ENCODE measurements around the gene DHRS13. TPM values are rescaled to one million over a fixed set of nuclear protein-coding genes. Genes with fewer than 3 reads are reported as not detected.

The DHRS13 gene
- total and polyA plus RNA-seq, 4 donors = 5.0 to 91.6 (median 11.0) TPM

GRCh38 chr17:28856028-28856574 lies 46.8 kb downstream of the DHRS13 start:
- TF ChIP-seq NR2F2 (IDR thresholded peaks at IDR 0.05) (no peak), SP1 (IDR thresholded peaks at IDR 0.05) (no peak), TAF1 (conservative IDR thresholded peaks at IDR 0.05) (no peak), FOXA2 (IDR thresholded peaks at IDR 0.05) (no peak), HNF4A (conservative IDR thresholded peaks at IDR 0.05) (no peak), RXRA (IDR thresholded peaks at IDR 0.05) (no peak), EGR1 (IDR thresholded peaks at IDR 0.05; ENCODE audit: low read depth in 2 of 2) (no peak), RAD21 (IDR thresholded peaks at IDR 0.05) (no peak), ZBTB33 (IDR thresholded peaks at IDR 0.05) (no peak), GABPA (IDR thresholded peaks at IDR 0.05 in 1 of 2, conservative IDR thresholded peaks at IDR 0.05 in 1 of 2) (no peak), CTCF (IDR thresholded peaks at IDR 0.05; ENCODE audit: low read depth, low read length, missing input control) (no peak), ATF3 (IDR thresholded peaks at IDR 0.05) (no peak), HNF4G (IDR thresholded peaks at IDR 0.05) (no peak), JUND (IDR thresholded peaks at IDR 0.05) (no peak), FOXA1 (IDR thresholded peaks at IDR 0.05) (no peak)
- TF ChIP-seq, protein P1, sequence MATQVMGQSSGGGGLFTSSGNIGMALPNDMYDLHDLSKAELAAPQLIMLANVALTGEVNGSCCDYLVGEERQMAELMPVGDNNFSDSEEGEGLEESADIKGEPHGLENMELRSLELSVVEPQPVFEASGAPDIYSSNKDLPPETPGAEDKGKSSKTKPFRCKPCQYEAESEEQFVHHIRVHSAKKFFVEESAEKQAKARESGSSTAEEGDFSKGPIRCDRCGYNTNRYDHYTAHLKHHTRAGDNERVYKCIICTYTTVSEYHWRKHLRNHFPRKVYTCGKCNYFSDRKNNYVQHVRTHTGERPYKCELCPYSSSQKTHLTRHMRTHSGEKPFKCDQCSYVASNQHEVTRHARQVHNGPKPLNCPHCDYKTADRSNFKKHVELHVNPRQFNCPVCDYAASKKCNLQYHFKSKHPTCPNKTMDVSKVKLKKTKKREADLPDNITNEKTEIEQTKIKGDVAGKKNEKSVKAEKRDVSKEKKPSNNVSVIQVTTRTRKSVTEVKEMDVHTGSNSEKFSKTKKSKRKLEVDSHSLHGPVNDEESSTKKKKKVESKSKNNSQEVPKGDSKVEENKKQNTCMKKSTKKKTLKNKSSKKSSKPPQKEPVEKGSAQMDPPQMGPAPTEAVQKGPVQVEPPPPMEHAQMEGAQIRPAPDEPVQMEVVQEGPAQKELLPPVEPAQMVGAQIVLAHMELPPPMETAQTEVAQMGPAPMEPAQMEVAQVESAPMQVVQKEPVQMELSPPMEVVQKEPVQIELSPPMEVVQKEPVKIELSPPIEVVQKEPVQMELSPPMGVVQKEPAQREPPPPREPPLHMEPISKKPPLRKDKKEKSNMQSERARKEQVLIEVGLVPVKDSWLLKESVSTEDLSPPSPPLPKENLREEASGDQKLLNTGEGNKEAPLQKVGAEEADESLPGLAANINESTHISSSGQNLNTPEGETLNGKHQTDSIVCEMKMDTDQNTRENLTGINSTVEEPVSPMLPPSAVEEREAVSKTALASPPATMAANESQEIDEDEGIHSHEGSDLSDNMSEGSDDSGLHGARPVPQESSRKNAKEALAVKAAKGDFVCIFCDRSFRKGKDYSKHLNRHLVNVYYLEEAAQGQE (IDR thresholded peaks at IDR 0.05) = no peak
- H3K9me3 ChIP-seq (ENCODE audit: control insufficient read depth in 4 of 4, low read length in 3 of 4) = no peaks in the 10 kb centered on the region
- WGBS = 92% methylated on average over 5 of the region's 5 CpGs
- H3K9ac ChIP-seq (ENCODE audit: low read depth in 1 of 2, low read length in 2 of 2) = no peak overlapping the region
- DNase-seq (ENCODE audit: low spot score) = no peak
- no peak overlapping the region for H3K27ac ChIP-seq (ENCODE audit: low read depth in 1 of 2, low read length in 2 of 2)
- H3K4me3 ChIP-seq (ENCODE audit: low read depth in 1 of 3, low read length in 3 of 3) = no peak overlapping the region
- H3K27me3 ChIP-seq (ENCODE audit: control insufficient read depth in 4 of 4, insufficient read depth in 4 of 4, low read length in 3 of 4) = no peaks in the 10 kb centered on the region
- H3K36me3 ChIP-seq (ENCODE audit: control insufficient read depth in 4 of 4, insufficient read depth in 3 of 4, low read depth in 1 of 4, low read length in 3 of 4) = peaks cover 4 to 28% (median 21%) of the 10 kb centered on the region in 4 donors
- H3K4me1 ChIP-seq (ENCODE audit: control insufficient read depth in 4 of 4, insufficient read depth in 4 of 4, low read length in 3 of 4) = peaks cover 1 to 18% (median 11%) of the 10 kb centered on the region in 4 donors

DNA sequence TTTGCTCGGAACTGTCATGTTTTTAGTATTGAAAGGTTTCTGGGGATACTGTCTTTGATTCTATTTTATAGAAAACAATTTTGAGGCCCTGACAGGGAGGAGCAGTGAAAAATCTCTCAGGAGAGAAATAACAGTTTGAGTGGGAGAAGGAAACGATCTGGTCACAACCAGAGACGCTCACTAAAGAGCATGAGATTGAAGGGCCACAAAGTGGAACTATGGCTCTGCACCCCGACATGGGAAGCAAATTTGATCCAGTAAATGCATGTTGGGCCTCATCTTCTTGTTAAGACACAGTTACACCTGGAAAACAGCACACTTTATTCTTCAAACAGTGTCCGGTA lies 47.6 kb downstream of the DHRS13 start:
- Histone ChIP-seq H3K4me3 (ENCODE audit: low read depth in 1 of 3, low read length in 3 of 3) (peak overlapping the region; percentile 66 to 96 (median 73)), H3K27ac (ENCODE audit: low read depth in 1 of 2, low read length in 2 of 2) (peak overlapping the region; percentile 26 to 62), H3K9me3 (ENCODE audit: control insufficient read depth in 4 of 4, low read length in 3 of 4) (no peaks in the 10 kb centered on the region), H3K9ac (ENCODE audit: low read depth in 1 of 2, low read length in 2 of 2) (peak overlapping the region; percentile 74 to 92), H3K36me3 (ENCODE audit: control insufficient read depth in 4 of 4, insufficient read depth in 3 of 4, low read depth in 1 of 4, low read length in 3 of 4) (peaks cover 2 to 22% (median 17%) of the 10 kb centered on the region in 4 donors), H3K27me3 (ENCODE audit: control insufficient read depth in 4 of 4, insufficient read depth in 4 of 4, low read length in 3 of 4) (no peaks in the 10 kb centered on the region), H3K4me1 (ENCODE audit: control insufficient read depth in 4 of 4, insufficient read depth in 4 of 4, low read length in 3 of 4) (peaks cover 1 to 18% (median 11%) of the 10 kb centered on the region in 4 donors)
- WGBS = 19% methylated on average over 5 of the region's 5 CpGs
- no peak for DNase-seq (ENCODE audit: low spot score)
- TF ChIP-seq, protein P1 (IDR thresholded peaks at IDR 0.05) = no peak
- TF ChIP-seq JUND (IDR thresholded peaks at IDR 0.05) (no peak), SP1 (IDR thresholded peaks at IDR 0.05) (no peak), RAD21 (IDR thresholded peaks at IDR 0.05) (no peak), TAF1 (conservative IDR thresholded peaks at IDR 0.05) (no peak), FOXA1 (IDR thresholded peaks at IDR 0.05) (no peak), HNF4A (conservative IDR thresholded peaks at IDR 0.05) (no peak), RXRA (IDR thresholded peaks at IDR 0.05) (no peak), ATF3 (IDR thresholded peaks at IDR 0.05) (no peak), NR2F2 (IDR thresholded peaks at IDR 0.05) (no peak), ZBTB33 (IDR thresholded peaks at IDR 0.05) (no peak), YY1 (IDR thresholded peaks at IDR 0.05) (no peak), GABPA (IDR thresholded peaks at IDR 0.05 in 1 of 2, conservative IDR thresholded peaks at IDR 0.05 in 1 of 2) (no peak), HNF4G (IDR thresholded peaks at IDR 0.05) (no peak)
